ENCODE data around the gene EHBP1.

The EHBP1 gene

GRCh38 chr2:62964050-62964449 is 258.5 kb downstream of the EHBP1 start:
- DNase-seq (ENCODE audit: low read depth), result no peak

- DNase-seq (ENCODE audit: low read depth), result no peak
Observed at GRCh38 chr2:62964671-62965070, 259.2 kb downstream of the EHBP1 start.

GRCh38 chr2:62966991-62967390 is 261.5 kb downstream of the EHBP1 start:
- no peak for DNase-seq (ENCODE audit: low read depth)

GRCh38 chr2:62968168-62968567 is 262.7 kb downstream of the EHBP1 start:
- no peak for DNase-seq (ENCODE audit: low read depth)

- DNase-seq (ENCODE audit: low read depth), result no peak
Observed at GRCh38 chr2:62968668-62969067, 263.2 kb downstream of the EHBP1 start.

- DNase-seq (ENCODE audit: low read depth), result no peak
Observed at GRCh38 chr2:62971936-62972335, 266.4 kb downstream of the EHBP1 start.

- DNase-seq (ENCODE audit: low read depth), result no peak
Observed at GRCh38 chr2:62972601-62973000, 267.1 kb downstream of the EHBP1 start.

- DNase-seq (ENCODE audit: low read depth), result no peak
Observed at GRCh38 chr2:62974999-62975398, 269.5 kb downstream of the EHBP1 start.

GRCh38 chr2:62991605-62992004 is 286.1 kb downstream of the EHBP1 start:
- DNase-seq (ENCODE audit: low read depth), result no peak

- DNase-seq (ENCODE audit: low read depth), result no peak
Observed at GRCh38 chr2:62992561-62992960, 287.0 kb downstream of the EHBP1 start.

- DNase-seq (ENCODE audit: low read depth), result no peak
Observed at GRCh38 chr2:62994206-62994605, 288.7 kb downstream of the EHBP1 start.

GRCh38 chr2:62996534-62997186 is 291.1 kb downstream of the EHBP1 start:
- DNase-seq (ENCODE audit: low read depth), result no peak

- no peak for DNase-seq (ENCODE audit: low read depth)
Observed at GRCh38 chr2:62998949-62999348, 293.4 kb downstream of the EHBP1 start.

- no peak for DNase-seq (ENCODE audit: low read depth)
Observed at GRCh38 chr2:62999905-63000304, 294.4 kb downstream of the EHBP1 start.

GRCh38 chr2:63000801-63001200 is 295.3 kb downstream of the EHBP1 start:
- no peak for DNase-seq (ENCODE audit: low read depth)

GRCh38 chr2:63001576-63001975 is 296.1 kb downstream of the EHBP1 start:
- no peak for DNase-seq (ENCODE audit: low read depth)

GRCh38 chr2:63003351-63003750 is 297.8 kb downstream of the EHBP1 start:
- DNase-seq (ENCODE audit: low read depth), result no peak

GRCh38 chr2:63007813-63008458 is 302.4 kb downstream of the EHBP1 start:
- DNase-seq (ENCODE audit: low read depth), result no peak

- DNase-seq (ENCODE audit: low read depth), result no peak
Observed at GRCh38 chr2:63008838-63009237, 303.3 kb downstream of the EHBP1 start.

GRCh38 chr2:63009490-63009889 is 304.0 kb downstream of the EHBP1 start:
- DNase-seq (ENCODE audit: low read depth), result no peak

GRCh38 chr2:63012541-63012940 is 307.0 kb downstream of the EHBP1 start:
- DNase-seq (ENCODE audit: low read depth), result no peak

GRCh38 chr2:63013438-63013837 is 307.9 kb downstream of the EHBP1 start:
- DNase-seq (ENCODE audit: low read depth), result no peak

- DNase-seq (ENCODE audit: low read depth), result no peak
Observed at GRCh38 chr2:63015389-63015788, 309.9 kb downstream of the EHBP1 start.

GRCh38 chr2:63018439-63018838 is 312.9 kb downstream of the EHBP1 start:
- DNase-seq (ENCODE audit: low read depth), result no peak

All from stimulated activated CD8-positive, alpha-beta memory T cell treated with anti-CD3 and anti-CD28 coated beads, Interleukin-15, amount 100 ng/mL, for 24 hours (primary cell).